Skeletal muscle satellite cell (primary cell): ENCODE measurements around the gene CDH23.

ENCODE experiments used
- H3K27me3 ChIP-seq: 2 replicates; pipeline ENCODE4 v1.7.0; 2013; ENCODE audit warnings: low read length; ENCODE audit not compliant: control insufficient read depth, insufficient read depth
- H3K36me3 ChIP-seq: 2 replicates; pipeline ENCODE4 v1.7.0; 2013; ENCODE audit warnings: mild to moderate bottlenecking, control low read depth, low read length; ENCODE audit not compliant: insufficient read depth
- H3K4me1 ChIP-seq: 2 replicates; pipeline ENCODE4 v1.7.0; 2013; ENCODE audit warnings: low read length; ENCODE audit not compliant: control insufficient read depth, insufficient read depth
- H3K4me2 ChIP-seq: 2 replicates; pipeline ENCODE4 v1.7.0; 2013; ENCODE audit warnings: mild to moderate bottlenecking, low read length
- H3K4me3 ChIP-seq: 2 replicates; pipeline ENCODE4 v1.7.0; 2013; ENCODE audit warnings: low read length
- H3K9ac ChIP-seq: 2 replicates; pipeline ENCODE4 v1.7.0; 2013; ENCODE audit warnings: mild to moderate bottlenecking, low read depth, low read length, moderate library complexity
- H3K9me3 ChIP-seq: replicated peaks from 2 replicates; pipeline ENCODE4 v1.7.0; 2013; ENCODE audit warnings: mild to moderate bottlenecking, control low read depth, low read length

Gene CDH23

DNA sequence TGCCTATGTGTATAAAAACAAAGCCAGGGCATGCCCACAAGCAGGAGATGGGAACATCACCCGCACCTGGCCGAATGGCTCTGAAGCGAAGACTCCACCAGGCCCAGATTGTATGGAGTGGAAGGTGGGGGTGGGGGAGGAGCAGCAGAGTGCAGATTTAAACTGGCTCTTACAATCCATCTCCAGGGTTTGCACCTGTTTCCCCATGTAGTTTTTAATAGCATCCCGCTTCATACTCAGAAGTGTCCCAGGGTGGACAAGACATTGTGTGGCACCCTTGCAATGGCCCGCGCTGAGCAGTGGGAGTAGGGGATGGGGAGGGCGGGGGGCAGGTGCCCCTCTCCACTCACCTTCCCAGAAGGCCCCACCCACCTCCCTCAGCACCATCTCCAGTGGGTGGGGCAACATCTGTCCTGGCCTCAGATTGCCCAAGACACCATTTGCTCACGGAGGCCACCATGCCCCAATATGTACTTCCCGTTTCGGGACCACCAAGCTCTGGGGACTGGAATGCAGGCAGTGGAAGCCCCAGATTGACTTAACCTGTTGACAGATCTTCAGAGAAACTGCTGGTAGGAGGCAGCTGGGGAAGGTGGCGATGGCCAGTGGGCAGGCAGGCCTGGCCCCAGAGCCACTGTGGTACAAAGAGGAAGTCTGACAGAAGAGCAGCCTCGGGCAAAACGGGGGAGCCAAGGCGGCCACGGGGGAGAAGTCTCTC lies 353.6 kb downstream of the CDH23 start:
- Histone ChIP-seq H3K9me3 (no peaks in the 10 kb centered on the region), H3K4me3 (no peak overlapping the region), H3K36me3 (no peaks in the 10 kb centered on the region), H3K4me2 (no peak overlapping the region), H3K9ac (no peak overlapping the region), H3K27me3 (peaks cover 6% of the 10 kb centered on the region), H3K4me1 (peaks cover 5% of the 10 kb centered on the region)

DNA sequence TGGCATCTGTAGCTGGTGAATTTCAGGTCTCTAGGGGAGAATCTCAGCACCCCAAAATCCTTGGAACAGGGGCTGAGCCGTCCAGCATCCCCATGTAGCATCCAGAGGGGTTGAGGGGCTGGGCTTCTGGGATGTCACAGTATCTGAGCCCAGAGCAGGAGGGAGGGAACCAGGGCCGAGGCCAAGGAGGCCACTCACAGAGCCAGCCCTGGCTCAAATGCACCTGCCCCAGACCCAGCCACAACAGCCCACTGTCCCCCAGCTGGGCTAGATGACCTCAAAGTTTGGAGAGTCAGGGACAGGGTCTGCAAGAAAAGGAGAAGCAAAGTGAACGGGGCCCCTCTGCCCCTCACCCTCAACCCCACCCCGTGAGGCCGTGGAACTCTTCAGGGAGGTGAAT lies 354.3 kb downstream of the CDH23 start:
- no peaks in the 10 kb centered on the region for H3K9me3 ChIP-seq
- H3K4me3 ChIP-seq: no peak overlapping the region
- peaks cover 9% of the 10 kb centered on the region for H3K27me3 ChIP-seq
- H3K4me2 ChIP-seq: no peak overlapping the region
- H3K36me3 ChIP-seq: no peaks in the 10 kb centered on the region
- peaks cover 5% of the 10 kb centered on the region for H3K4me1 ChIP-seq
- H3K9ac ChIP-seq: no peak overlapping the region

DNA sequence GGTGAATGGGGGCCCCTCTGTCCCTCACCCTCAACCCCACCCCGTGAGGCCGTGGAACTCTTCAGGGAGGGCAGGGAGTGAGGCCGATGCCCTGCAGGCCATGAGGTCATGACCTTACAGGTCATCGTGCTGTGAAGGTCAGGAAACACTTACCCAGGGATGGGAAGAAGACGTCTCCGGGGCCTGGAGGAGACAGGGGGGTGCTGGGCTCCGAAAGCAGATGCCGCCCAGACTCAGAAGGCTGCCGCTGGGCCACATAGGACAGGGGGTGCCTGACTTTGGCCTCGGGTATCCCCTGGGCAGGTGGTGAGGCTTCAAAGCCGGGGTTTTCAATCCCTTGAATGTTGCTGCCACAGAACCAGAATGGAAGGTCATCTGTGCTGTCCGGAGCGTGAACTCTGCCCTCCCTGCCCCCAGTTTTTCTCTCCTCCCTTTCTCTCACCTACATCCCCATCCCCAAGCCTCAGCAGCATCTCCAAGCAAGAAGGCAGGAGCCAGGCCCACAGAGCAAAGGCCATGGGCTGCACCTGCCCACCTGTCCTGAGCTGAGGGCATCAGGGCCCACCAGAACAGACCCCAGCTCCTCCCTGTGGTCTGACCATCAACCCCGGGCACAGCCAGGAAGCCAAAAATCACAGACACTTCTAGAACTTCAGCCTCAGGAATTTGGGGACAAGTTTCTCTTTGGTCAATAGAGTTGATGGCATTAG lies 354.9 kb downstream of the CDH23 start:
- H3K9me3 ChIP-seq: no peaks in the 10 kb centered on the region
- H3K4me1 ChIP-seq: peaks cover 10% of the 10 kb centered on the region
- no peak overlapping the region for H3K9ac ChIP-seq
- H3K4me2 ChIP-seq: no peak overlapping the region
- no peaks in the 10 kb centered on the region for H3K36me3 ChIP-seq
- H3K4me3 ChIP-seq: no peak overlapping the region
- H3K27me3 ChIP-seq: peaks cover 16% of the 10 kb centered on the region

DNA sequence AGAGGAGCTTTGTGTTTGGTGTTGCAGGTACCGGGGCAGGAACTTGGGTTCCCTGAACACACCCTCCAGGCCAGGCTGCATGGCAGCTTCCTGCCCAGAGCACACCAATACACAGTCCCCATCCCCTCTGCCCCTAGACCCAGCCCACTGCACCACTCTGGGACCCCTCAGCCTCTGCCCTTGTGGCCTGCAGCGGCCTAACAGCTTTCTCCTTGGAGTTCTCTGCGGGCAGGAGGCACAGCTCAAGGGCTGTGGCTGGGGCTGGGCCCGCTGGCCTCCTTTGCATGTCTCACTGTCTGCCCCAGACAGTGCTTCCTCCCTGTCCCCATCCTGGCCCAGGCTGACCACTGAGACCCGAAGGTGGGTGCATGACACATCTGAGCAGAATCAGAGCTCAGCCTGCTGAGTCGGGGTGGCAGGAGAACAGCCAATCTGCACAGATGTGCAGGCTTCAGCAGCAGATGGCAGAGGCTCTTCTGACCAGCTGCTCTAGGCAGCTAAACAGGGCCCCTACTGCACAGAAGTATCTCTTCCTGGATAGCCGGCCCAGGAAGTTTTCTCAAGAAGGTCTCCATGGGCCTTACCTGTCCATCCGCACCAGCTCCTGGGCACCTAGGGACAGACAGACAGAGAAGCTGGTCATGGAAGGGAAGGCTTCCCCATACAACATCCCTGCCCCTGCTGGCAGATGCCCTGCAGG lies 355.8 kb downstream of the CDH23 start:
- Histone ChIP-seq H3K4me1 (peaks cover 11% of the 10 kb centered on the region), H3K4me2 (no peak overlapping the region), H3K27me3 (peaks cover 20% of the 10 kb centered on the region), H3K9ac (no peak overlapping the region), H3K9me3 (no peaks in the 10 kb centered on the region), H3K4me3 (no peak overlapping the region), H3K36me3 (no peaks in the 10 kb centered on the region)

DNA sequence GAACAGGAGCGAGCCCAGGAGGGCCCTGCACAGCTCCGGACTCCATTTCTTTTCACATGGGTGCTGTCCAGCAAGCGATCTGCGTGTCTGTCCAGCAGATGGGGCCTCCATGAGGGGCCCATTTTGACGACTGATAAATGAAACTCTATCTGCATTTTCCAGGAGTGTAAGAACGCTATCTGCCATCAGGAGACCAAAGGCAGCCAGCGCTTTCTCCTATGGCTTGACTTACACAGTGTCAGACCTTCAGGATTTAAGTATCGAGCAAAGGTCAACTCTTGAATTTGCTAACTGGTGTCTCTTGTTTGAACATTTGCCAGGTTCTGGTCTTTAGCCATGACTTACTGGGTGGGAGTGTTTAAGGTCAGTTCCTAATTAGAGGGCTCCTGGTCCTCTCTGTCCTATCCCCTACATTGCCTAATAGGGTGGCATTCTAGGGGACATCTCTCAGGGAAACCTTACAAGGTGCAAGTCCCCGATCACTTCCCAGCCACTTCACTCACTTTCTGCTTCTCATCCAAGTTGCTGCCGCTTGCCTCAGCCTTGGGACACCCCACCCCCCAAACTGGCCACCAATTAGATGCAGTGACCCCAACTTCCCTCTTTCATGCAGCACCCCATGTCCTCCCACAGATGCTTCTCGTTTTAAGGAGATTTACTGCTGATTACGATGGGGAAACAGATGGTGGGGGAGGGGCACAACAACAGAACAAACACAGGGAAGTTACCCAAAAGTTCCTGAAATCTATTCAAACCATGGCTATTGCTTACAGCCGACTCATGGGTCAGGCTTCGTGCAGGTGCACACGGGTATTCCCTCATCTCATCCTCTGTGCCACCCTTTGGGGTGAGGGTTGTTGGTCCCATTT lies 356.6 kb downstream of the CDH23 start:
- Histone ChIP-seq H3K9ac (no peak overlapping the region), H3K4me3 (no peak overlapping the region), H3K27me3 (peaks cover 20% of the 10 kb centered on the region), H3K4me1 (peaks cover 15% of the 10 kb centered on the region), H3K4me2 (no peak overlapping the region), H3K9me3 (no peaks in the 10 kb centered on the region), H3K36me3 (no peaks in the 10 kb centered on the region)

DNA sequence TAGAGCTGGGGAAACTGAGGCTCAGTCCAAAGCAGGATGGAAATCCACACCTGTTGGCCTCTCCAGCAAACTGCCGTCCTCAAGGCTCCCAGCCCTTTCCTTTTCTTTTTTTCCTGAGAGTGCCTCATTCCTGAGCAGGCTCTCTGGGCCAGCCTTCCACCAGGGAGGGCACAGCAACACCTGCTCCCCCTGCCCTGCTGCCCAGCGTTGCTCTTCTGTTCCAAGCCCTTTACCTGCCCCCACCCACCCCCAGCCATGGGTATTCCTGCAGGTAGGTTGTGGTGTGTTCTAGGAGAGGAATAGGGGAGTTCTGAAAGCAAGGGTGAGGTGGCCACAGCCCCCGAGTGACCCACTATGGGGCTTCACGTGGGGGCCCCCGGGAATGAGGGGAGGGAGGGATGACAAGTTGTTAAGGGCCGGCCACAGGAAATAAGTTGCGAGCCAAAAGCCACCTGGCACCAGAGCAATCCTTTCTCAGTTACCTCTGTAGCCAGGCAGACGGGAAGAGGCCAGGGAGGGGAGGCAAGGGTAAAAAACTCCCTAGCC lies 357.3 kb downstream of the CDH23 start:
- H3K36me3 ChIP-seq: no peaks in the 10 kb centered on the region
- H3K9ac ChIP-seq: no peak overlapping the region
- H3K4me1 ChIP-seq: peaks cover 11% of the 10 kb centered on the region
- H3K9me3 ChIP-seq: no peaks in the 10 kb centered on the region
- H3K4me2 ChIP-seq: no peak overlapping the region
- H3K4me3 ChIP-seq: no peak overlapping the region
- H3K27me3 ChIP-seq: peaks cover 20% of the 10 kb centered on the region

DNA sequence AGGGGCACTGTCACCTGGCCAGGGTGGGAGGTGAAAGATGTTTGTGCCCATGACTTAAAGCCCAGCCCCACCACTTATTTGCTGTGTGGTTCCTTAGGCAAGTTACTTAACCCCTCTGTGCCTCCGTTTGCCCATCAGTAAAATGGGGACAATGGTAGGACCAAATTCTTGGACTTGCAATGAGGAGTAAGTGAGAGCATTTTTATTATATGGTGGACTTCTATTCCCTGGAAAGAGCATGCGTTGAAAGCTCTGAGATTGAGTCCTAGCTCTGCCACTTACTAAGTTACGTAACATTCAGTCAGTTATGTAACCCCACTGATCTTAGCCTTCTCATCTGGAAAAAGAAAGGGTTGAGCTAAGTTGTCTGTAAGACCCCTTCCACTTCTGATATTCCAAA lies 357.8 kb downstream of the CDH23 start:
- Histone ChIP-seq H3K36me3 (no peaks in the 10 kb centered on the region), H3K4me2 (no peak overlapping the region), H3K9me3 (no peaks in the 10 kb centered on the region), H3K9ac (no peak overlapping the region), H3K4me3 (no peak overlapping the region), H3K27me3 (peaks cover 20% of the 10 kb centered on the region), H3K4me1 (peaks cover 10% of the 10 kb centered on the region)

DNA sequence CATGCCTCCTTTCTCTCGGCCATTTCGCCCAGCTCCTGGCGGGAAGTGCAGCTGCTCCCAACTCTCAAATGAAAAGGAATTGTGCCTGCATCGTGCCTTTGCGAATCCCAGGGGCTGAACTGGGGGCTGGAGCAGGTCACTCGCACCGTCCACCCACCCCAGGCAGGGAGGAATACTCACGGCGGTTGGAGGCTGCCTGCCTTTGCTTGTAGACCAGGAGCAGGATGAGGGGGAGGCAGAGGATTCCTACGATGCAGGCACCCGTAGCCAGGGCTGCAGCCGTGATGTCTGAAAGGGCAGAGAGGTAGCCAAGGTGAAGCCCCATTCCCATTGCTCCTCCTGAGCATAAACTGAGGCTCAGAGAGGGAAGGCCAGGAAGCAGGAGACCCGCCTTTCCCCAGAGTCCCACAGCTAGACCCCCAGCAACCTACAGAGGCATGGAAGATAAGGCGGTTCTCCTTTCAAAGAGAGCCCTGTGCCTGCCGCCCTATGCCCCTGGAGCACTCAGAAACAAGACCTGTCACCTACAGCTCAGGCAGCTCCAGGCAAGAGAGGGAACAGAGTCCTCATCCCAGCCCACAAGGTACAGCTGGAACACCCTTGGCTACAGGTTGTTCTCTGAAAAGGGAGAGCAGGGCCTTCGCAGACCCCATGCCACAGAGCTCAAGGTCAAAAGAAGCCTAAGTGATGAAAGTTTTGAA lies 358.6 kb downstream of the CDH23 start:
- Histone ChIP-seq H3K9ac (no peak overlapping the region), H3K4me2 (no peak overlapping the region), H3K36me3 (no peaks in the 10 kb centered on the region), H3K4me3 (no peak overlapping the region), H3K9me3 (no peaks in the 10 kb centered on the region), H3K27me3 (peaks cover 20% of the 10 kb centered on the region), H3K4me1 (peaks cover 10% of the 10 kb centered on the region)

DNA sequence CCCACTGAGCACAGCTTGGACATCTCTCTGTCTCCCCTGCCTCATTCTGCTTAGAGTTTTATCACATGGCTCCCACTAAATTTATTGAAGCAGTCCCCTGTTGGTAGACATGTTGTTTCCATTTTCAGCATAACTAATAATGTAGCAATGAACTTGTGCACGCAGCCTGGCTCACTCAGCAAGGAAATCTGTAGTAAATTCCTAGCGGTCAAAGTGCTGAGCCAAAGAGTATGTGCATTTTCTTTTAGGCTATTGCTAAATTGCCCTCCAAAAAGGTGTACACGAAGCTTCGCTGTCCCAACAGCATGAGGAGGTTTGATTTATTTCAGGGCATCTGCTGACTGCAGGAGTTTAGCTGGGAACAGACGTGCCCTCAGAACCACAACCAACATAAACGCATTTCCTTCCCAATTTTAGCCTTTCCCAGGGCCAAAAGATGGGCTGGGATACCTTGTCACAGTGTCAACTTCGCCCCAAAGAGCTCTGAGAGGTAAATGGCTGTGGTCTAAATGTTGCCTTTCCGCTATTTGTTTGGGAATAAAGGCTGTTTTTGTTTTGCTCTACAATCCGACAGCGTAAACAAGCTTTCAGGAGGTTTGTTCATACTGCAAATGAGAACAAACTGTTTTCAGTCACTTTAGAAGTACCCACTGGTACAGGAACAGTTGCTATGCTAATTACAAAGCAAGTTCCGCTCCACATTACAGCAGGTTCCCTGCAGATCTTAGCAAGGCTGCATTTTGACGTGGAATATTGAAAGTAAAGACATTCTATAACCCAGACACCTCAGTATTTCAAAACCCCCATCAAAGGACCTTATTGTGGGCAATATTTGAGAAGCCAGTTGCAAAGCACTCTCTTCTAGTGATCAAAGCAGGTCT lies 359.8 kb downstream of the CDH23 start:
- H3K4me1 ChIP-seq: peaks cover 10% of the 10 kb centered on the region
- H3K4me3 ChIP-seq: no peak overlapping the region
- H3K4me2 ChIP-seq: no peak overlapping the region
- no peaks in the 10 kb centered on the region for H3K36me3 ChIP-seq
- no peak overlapping the region for H3K9ac ChIP-seq
- H3K27me3 ChIP-seq: peaks cover 20% of the 10 kb centered on the region
- no peaks in the 10 kb centered on the region for H3K9me3 ChIP-seq

DNA sequence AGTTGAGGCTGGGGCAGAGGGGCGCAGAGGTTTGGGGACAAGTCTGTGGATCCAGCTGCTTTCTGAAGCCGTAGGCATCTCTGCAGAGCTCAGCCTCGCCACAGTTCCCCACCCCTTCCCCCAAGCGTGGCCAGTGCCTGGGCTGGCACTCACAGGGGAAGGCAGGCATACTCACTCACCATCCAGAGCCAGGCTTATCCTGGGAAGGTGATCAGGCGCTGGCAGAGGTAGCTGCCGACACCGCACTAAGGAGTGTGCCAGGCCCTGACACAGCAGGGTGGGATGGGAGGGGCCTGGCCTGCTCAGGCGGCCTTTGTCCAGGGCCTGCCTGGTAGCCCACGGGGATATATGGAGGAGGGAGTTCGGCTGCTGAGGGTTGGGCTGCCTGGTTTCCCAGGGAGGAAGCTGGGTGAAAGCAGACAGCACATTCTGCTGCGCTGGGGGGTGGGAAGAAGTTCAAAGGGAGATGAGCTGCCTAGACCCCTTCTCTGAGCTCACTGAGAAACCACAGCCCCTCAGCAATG lies 360.7 kb downstream of the CDH23 start:
- no peaks in the 10 kb centered on the region for H3K9me3 ChIP-seq
- H3K36me3 ChIP-seq: no peaks in the 10 kb centered on the region
- H3K27me3 ChIP-seq: peaks cover 20% of the 10 kb centered on the region
- H3K4me3 ChIP-seq: no peak overlapping the region
- H3K9ac ChIP-seq: no peak overlapping the region
- no peak overlapping the region for H3K4me2 ChIP-seq
- peaks cover 10% of the 10 kb centered on the region for H3K4me1 ChIP-seq
